Lung (tissue), 12 donors: Measurements from ENCODE around the gene CEP350. TPM values are rescaled to one million over a fixed set of nuclear protein-coding genes. Genes with fewer than 3 reads are reported as not detected.

Experiments used
- ATAC-seq: fragments of 200-7000 bp; cut with Tn5 transposase; one replicate; pipeline ENCODE4 v1.9.1; 2020; ENCODE audit warnings: moderate number of reproducible peaks; ENCODE audit not compliant: insufficient read depth, low FRiP score
- DNase-seq, 3 donors: peaks; one replicate each; pipeline ENCODE4 v3.0.0-alpha.2; 2013 to 2017
- H3K27ac ChIP-seq, 2 donors: one replicate each; pipeline ENCODE4 v1.5.1; 2013; ENCODE audit warnings: mild to moderate bottlenecking in 2 of 2, moderate library complexity in 2 of 2, control low read depth in 1 of 2, inconsistent platforms in 1 of 2, low read depth in 1 of 2, low read length in 1 of 2
- H3K27me3 ChIP-seq, 3 donors: one replicate each; pipeline ENCODE4 v1.5.1; 2013; ENCODE audit warnings: low read length in 2 of 3; ENCODE audit not compliant: control insufficient read depth in 3 of 3, insufficient read depth in 3 of 3
- H3K36me3 ChIP-seq, 4 donors: one replicate each; pipeline ENCODE4 v1.5.1; 2013; ENCODE audit warnings: low read length in 4 of 4, mild to moderate bottlenecking in 1 of 4, moderate library complexity in 1 of 4; ENCODE audit not compliant: control insufficient read depth in 4 of 4, insufficient read depth in 4 of 4
- H3K4me1 ChIP-seq, 5 donors: one replicate each; pipeline ENCODE4 v1.5.1; 2013; ENCODE audit warnings: low read length in 5 of 5, mild to moderate bottlenecking in 2 of 5, moderate library complexity in 1 of 5; ENCODE audit not compliant: control insufficient read depth in 5 of 5, insufficient read depth in 5 of 5
- H3K4me3 ChIP-seq: one replicate; pipeline ENCODE4 v1.5.1; 2013; ENCODE audit warnings: mild to moderate bottlenecking, control low read depth, moderate library complexity
- H3K9ac ChIP-seq, 2 donors: one replicate each; pipeline ENCODE4 v1.5.1; 2013; ENCODE audit warnings: low read length in 2 of 2, control low read depth in 1 of 2; ENCODE audit not compliant: insufficient read depth in 1 of 2
- H3K9me3 ChIP-seq, 4 donors: one replicate each; pipeline ENCODE4 v1.5.1; 2013; ENCODE audit warnings: low read length in 3 of 4, mild to moderate bottlenecking in 1 of 4, moderate library complexity in 1 of 4; ENCODE audit not compliant: control insufficient read depth in 4 of 4, insufficient read depth in 3 of 4
- WGBS, 2 donors: extraction: QIAGEN DNeasy Blood & Tissue Kit; methylation state at CpG; one replicate each; pipeline ENCODE4 v1.1.7; 2013; 5-methylcytosine and 5-hydroxymethylcytosine counted together
- polyA plus RNA-seq, 2 donors: library from polyadenylated mRNA; stranded (reverse); fragments of 200-250 nt; gene quantifications; one replicate each; pipeline ENCODE4 v1.2.1, GENCODE V29; 2013
- total RNA-seq, 2 donors: library from RNA; depleted of rRNA in 1 of 2; stranded (reverse); fragments of >200 nt in 1 of 2; gene quantifications; one replicate each; pipeline ENCODE4 v1.2.1, GENCODE V29; 2014 to 2021
- TF ChIP-seq, protein P1 (sequence below): IDR thresholded peaks from 2 replicates; pipeline ENCODE4 v1.5.1; 2012; ENCODE audit warnings: mild to moderate bottlenecking; ENCODE audit errors: control extremely low read depth, extremely low read depth
- donor health status: control.
- donor health status: control.
- donor health status: Bipolar disorder and iron deficiency.
- donor health status: healthy.
- donor health status: DM: yes; HTN: yes; CAD: no.

CEP350 gene
- total and polyA plus RNA-seq, 4 donors = 4.3 to 89.8 (median 23.0) TPM

DNA sequence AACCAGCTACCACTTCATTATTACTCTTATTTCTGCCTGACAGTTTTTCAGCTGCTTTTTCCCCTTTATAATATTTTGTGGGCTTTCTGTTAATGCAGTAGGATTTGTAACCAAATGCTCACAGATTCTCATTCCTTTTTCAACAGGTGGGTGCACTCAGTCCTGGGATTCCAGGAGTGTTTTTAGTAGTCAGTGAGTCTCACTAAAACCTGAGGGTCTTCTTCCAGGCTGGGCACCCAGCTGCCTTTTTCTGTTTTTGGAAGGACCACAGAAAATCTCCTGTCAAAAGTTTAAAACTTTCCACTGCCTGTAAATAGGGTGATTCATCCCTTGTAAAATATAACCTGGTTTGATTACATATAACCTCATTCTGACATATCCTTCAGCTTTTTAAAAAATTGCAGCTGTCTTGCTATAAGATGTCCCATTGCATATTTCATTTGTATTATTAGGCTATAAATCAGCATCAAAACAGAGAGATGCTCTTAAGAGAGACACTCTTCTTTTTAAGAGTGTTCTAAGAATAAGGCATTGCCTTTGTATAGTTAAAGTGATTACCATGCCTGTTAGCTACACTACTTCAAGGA lies 16.8 kb upstream of the CEP350 start:
- TF ChIP-seq, protein P1, sequence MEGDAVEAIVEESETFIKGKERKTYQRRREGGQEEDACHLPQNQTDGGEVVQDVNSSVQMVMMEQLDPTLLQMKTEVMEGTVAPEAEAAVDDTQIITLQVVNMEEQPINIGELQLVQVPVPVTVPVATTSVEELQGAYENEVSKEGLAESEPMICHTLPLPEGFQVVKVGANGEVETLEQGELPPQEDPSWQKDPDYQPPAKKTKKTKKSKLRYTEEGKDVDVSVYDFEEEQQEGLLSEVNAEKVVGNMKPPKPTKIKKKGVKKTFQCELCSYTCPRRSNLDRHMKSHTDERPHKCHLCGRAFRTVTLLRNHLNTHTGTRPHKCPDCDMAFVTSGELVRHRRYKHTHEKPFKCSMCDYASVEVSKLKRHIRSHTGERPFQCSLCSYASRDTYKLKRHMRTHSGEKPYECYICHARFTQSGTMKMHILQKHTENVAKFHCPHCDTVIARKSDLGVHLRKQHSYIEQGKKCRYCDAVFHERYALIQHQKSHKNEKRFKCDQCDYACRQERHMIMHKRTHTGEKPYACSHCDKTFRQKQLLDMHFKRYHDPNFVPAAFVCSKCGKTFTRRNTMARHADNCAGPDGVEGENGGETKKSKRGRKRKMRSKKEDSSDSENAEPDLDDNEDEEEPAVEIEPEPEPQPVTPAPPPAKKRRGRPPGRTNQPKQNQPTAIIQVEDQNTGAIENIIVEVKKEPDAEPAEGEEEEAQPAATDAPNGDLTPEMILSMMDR = no peak
- Histone ChIP-seq H3K27ac (no peak overlapping the region), H3K9me3 (peaks cover 0 to 2% (median 0%) of the 10 kb centered on the region in 4 donors), H3K4me3 (no peak overlapping the region), H3K9ac (no peak overlapping the region), H3K27me3 (no peaks in the 10 kb centered on the region), H3K36me3 (no peaks in the 10 kb centered on the region), H3K4me1 (no peaks in the 10 kb centered on the region)
- ATAC-seq (no peak), DNase-seq (no peak)

DNA sequence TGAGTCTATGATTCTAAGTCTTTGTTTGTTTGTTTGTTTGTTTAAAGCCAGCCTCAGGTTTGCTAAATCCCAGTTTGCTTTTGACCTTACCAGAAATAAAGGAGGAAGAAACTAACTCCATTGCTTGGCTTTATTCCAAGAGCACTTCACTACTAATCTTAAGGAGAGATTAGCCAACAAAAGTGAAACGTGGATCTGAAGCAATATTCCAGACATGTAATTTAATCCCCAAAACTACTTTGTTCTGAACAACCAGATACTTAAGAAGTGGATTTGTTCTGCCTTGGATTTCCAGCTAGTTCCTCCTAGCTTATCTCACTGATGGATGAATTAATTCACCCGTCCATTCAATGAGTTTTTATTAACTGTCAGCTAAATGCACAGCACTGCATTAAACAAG lies 15.9 kb upstream of the CEP350 start:
- WGBS, 2 donors = 28% methylated on average over 2 of the region's 2 CpGs
- no peaks in the 10 kb centered on the region for H3K27me3 ChIP-seq
- H3K9ac ChIP-seq = no peak overlapping the region
- H3K9me3 ChIP-seq = peaks cover 0 to 2% (median 0%) of the 10 kb centered on the region in 4 donors
- TF ChIP-seq, protein P1 = no peak
- ATAC-seq (no peak), DNase-seq (peak in 2 of 3 donors; percentile 37 to 58)
- no peak overlapping the region for H3K27ac ChIP-seq
- H3K4me3 ChIP-seq = no peak overlapping the region
- no peaks in the 10 kb centered on the region for H3K36me3 ChIP-seq
- H3K4me1 ChIP-seq = no peaks in the 10 kb centered on the region

DNA sequence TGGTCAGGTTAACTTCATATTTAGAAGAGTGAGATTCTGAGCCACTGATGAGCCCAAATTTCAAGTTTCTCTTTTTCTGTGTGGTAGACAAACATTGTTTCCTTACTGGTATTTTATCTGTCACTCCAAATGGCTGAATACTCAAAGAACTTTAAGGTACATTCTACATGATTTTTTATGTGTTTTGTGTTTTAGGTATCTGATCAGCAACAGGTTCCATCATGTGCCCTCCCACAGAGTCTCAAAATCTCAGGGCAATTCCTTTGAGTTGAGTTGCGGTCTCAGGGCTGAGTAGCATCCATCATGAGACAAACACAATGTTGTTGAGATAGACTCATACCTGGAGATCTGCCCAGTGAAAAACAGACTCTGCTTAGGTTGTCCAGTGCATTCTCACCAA lies 14.7 kb upstream of the CEP350 start:
- TF ChIP-seq, protein P1 = no peak
- Histone ChIP-seq H3K9ac (no peak overlapping the region), H3K4me3 (no peak overlapping the region), H3K4me1 (no peaks in the 10 kb centered on the region), H3K9me3 (peaks cover 0 to 2% (median 0%) of the 10 kb centered on the region in 4 donors), H3K36me3 (no peaks in the 10 kb centered on the region), H3K27me3 (no peaks in the 10 kb centered on the region), H3K27ac (no peak overlapping the region)
- DNase-seq = no peak
- WGBS, 2 donors = 97 to 100% methylated on average over 1 of the region's 1 CpG
- ATAC-seq = no peak

DNA sequence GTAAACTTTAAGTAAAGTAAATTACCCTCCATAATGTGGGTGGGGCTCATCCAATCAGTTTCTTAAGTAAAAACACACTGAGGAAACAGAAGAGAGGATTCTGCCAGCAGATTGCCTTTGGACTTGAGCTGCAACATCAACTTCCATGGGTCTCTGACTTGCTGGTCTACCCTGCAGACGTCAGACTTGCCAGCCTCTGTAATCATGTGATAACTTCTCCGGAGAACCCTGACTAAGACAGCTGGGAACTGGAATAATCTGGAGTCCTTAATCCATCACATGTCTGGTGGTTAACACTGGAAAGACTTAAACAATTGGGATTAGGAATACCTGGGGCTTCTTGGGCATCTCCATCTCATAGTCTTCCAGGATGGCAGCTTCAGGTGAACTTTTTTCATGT lies 13.2 kb upstream of the CEP350 start:
- no peaks in the 10 kb centered on the region for H3K36me3 ChIP-seq
- H3K27me3 ChIP-seq = no peaks in the 10 kb centered on the region
- no peaks in the 10 kb centered on the region for H3K9me3 ChIP-seq
- H3K4me1 ChIP-seq = no peaks in the 10 kb centered on the region
- WGBS, 2 donors = 75 to 86% methylated on average over 2 of the region's 2 CpGs
- DNase-seq (no peak), ATAC-seq (no peak)
- no peak overlapping the region for H3K27ac ChIP-seq
- no peak overlapping the region for H3K4me3 ChIP-seq
- no peak overlapping the region for H3K9ac ChIP-seq
- TF ChIP-seq, protein P1 = no peak
